GM21619 (cell line): Measurements from ENCODE around the gene SYNJ2.

Experiments
- ATAC-seq: cut with Tn5 transposase; IDR thresholded peaks from one replicate; pipeline ENCODE4 v1.9.1; 2021; ENCODE audit not compliant: unreplicated experiment

Gene SYNJ2

DNA sequence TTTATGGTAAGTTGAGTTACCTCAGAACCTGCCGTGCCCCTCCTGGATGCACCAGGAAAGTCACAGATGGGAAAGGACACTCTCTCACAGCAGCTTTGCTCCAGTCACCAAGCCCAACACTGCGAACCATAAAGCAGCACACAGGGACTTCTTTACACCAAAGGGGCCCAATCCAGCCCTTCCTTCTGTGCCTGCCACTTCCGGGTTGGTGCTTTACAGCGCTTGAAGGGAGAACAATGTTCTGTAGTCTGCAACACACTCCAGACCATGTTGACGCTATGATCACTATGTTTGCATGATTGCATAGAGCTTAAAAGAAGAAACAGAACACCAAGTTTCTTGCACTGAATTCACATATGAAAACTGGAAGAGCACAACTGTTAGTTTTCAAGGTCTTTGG lies 129.3 kb downstream of the SYNJ2 start:
- ATAC-seq = no peak

DNA sequence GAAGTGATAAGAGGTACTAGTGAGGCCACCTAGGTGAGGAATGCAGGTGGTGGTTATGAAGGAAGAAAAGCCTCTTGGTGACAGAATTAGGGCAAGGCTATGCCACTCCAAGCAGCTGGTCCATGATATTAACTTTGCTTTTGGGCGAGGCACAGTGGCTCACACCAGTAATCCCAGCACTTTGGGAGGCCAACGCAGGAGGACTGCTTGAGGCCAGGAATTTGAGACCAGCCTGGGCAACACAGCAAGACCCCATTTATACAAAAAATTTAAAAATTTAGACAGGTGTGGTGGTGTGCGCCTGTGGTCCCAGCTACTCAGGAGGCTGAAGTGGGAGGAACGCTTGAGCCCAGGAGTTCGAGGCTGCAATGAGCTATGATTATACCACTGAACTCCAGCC lies 130.3 kb downstream of the SYNJ2 start:
- no peak for ATAC-seq

DNA sequence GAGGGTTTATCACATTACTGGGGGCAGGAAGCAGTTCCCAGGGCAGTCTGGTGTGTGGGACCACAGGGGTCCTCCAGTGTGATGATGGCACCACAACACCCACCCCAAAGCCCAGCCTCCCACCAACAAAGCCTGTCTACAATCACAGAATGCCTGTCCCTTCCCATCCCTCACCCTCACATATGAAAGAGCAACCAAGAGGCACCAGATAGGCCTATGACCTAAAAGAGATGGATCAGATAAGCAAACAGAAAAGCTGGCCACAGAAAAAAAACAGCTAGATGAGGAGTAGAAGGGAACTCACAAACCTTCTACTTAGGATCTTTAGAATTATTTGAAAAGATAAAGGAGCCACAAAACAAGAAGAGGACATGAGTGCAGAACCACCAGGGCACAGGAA lies 132.1 kb downstream of the SYNJ2 start:
- no peak for ATAC-seq

DNA sequence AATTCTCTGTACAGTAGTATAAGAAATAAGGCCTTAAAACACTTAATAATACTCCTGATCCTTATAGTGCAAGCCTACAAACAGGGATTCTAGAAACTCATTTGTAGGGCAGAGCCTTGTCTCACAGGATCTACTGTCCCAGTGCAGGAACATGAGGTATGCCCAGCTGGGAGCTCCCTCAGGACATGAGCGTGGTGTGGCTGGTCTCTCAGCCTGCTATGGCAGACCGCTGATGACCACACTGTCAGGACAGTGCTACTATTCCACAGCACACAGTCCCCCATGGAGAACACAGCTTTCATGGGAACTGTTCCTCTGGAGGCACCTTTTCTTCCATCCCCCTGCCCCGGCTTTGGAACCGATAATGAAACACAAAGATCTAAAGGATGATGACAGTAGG lies 133.4 kb downstream of the SYNJ2 start:
- ATAC-seq = no peak

DNA sequence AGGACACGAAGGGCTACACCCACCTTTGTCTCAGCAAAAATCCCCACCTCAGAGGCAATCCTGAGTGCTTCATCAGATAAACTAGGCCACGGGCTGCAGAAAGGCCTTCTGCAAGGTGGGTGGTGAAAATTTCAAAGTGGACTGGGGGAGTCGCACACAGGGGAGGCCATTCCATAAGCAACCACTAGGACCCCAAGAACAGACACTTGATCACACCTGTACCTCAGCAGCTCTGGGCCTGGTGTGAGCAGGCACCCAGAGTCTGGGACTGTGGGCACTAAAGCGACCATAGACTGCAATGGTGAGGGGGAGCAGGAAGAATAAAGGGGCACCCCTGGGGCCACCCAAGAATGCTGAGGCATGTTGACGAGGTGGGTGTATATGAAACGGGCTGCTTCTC lies 133.8 kb downstream of the SYNJ2 start:
- ATAC-seq = no peak

DNA sequence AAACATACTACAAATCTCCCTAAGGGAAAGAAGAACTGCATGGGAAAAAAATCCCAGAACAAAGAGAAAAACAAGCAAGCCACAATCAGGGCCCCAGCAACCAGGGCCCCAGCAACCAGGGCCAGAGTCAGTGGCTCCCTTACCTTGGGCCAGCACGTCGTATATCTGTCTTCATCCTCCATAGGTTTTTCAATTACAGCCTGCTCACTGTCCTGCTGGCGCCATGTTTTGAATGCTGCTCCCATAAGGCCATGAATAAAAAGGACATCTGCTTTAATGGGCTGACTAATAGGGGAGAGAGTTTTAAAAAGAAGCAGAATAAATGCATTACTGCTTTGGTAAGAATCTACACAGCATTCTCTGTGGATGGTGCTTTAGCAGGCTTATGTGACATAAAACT lies 137.2 kb downstream of the SYNJ2 start:
- ATAC-seq = no peak

DNA sequence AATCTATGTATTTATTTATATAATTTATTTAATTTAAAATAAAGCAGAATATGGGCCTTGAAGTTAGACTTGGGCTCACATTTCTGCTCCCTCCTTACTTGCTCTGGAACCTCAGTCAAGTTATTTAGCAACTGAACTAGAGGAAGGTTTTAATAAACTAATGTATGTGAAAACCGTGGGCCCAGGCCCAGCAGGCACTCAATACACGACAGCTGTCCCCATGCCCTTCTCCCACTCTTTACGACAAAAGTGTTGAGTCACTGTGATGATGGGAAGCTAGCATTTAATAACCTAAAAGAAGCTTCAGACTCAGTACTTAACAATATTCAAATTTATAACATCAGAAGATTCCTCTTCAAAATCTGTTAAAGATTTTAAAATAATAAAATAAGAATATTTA lies 139.7 kb downstream of the SYNJ2 start:
- ATAC-seq = no peak

DNA sequence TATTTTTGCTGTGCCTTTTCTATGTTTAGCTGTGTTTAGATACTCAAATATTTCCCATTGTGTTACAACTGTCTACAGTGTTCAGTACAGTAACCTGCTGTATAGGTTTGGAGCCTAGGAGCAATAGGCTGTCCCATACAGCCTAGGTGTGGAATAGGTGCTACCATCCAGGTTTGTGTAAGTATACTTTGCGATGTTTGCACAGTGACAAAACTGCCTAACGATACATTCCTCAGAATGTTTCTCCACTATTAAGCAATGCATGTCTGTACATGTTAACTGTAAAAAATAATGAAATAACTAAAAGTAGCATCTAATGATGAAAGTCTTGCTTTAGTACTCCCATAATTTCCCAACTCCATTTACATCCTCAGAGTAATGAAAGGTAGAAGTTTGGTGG lies 140.4 kb downstream of the SYNJ2 start:
- no peak for ATAC-seq

DNA sequence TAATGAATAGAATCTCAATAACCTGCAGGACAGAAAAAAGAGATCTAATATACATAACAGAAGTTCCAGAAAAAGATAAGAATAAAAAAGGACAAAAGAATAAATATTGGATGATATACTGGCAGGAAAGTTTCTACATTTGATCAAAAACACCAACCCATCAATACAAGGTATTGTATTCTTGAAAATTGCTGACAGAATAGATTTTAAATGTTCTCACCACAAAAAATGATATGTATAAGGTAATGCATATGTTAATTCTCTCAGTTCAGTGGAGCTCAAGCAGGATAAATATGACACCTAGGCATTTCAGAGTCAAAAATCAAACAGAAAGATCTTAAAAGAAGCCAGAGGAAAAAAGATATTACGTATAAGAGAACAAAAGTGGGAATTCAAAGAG lies 142.6 kb downstream of the SYNJ2 start:
- no peak for ATAC-seq

DNA sequence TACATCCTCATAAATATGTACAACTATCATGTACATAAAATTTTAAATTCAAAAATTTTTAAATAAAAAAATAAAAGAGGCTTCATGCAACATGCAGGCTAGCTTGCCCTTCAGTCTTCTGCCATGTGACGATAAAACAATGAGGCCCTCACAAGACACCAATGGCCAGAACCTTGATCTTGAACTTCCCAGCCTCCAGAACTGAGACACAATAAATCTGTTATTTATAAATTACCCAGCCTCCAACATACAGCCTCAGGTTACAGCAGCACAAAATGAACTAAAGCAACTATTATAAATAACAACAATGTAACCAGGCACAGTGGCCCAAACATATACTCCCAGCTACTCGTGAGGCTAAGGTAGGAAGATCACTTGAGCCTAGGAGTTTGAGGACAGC lies 143.6 kb downstream of the SYNJ2 start:
- no peak for ATAC-seq

DNA sequence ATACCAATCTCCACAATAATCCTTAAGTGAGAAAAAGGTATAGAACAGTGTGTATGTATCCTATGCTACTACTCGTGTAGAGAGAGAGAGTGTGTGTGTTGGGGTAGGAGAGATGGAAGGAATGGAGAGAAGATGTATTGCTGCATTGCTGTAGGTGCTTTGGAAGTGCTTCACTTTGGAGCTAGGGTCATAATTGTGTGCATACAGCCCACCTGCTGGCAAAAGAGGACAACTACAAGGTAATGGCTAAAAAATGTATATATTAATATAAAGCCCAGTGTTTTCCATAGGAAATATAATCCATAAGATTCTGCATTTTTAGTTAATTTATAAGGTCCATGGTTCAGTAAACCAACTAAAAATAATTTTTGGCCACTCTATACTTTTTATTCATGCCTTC lies 150.3 kb downstream of the SYNJ2 start:
- ATAC-seq = no peak

DNA sequence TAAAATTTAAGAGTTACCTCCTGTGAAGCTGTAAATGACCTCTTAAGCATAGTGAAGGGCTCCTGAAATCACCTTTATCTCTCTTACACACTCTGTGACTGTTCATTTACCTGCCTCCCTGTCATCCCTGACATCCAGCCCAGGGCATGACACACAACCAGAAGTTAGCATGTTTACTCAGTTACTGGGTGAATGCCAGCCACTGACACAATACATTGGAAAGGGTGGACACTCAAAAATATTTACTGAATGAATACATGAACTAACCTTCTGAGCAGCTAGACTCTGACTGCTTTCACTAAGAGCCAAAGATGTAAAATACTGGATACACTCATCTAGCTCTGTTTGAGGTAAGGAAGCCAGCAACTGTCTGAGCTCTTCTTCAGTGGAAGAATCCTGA lies 161.1 kb downstream of the SYNJ2 start:
- ATAC-seq = no peak

DNA sequence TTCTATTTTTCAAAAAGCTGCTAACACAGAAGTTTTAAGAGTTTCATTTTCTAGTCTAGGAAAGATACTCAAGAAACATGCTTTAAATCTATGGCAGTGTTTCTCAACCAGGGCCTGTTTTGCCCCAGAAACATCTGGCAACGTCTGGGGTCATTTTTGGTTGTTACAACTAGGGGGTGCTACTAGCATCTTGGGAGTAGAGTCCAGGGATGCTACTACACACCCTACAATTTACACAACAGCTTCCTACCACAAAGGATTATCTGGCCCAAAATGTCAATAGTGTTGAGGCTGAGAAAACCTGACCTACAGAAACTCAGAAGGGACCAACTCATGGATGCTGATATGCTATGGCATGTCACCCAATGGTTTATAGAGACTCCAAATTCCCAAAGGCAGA lies 162.0 kb downstream of the SYNJ2 start:
- ATAC-seq = no peak
